Keratinocyte (primary cell): ENCODE data around the gene NAV3. TPM values are rescaled to one million over a fixed set of nuclear protein-coding genes. Genes with fewer than 3 reads are reported as not detected.

ENCODE experiments used
- DNase-seq: peaks from one replicate; pipeline ENCODE4 v3.0.0-alpha.2; 2011; ENCODE audit warnings: low read depth, missing footprints, low spot score
- FAIRE-seq: peaks from 2 replicates; lab custom pipeline; 2011; peaks lifted over from hg19 to GRCh38; lab: Jason Lieb, UNC
- H2AFZ ChIP-seq: 2 replicates; pipeline ENCODE4 v1.6.0; 2012; ENCODE audit warnings: low read length, control low read depth, inconsistent platforms; ENCODE audit not compliant: control insufficient read depth
- H3K27ac ChIP-seq: 2 replicates; pipeline ENCODE4 v1.5.1; 2011; ENCODE audit warnings: low read length; ENCODE audit not compliant: control insufficient read depth, insufficient read depth
- H3K27me3 ChIP-seq: 3 replicates; pipeline ENCODE4 v1.6.0; 2011; ENCODE audit warnings: low read length; ENCODE audit not compliant: control insufficient read depth, insufficient read depth; ENCODE audit errors: extremely low read depth
- H3K36me3 ChIP-seq, 2 experiments: 2 replicates in 1 of 2; 3 replicates in 1 of 2; pipeline ENCODE4 v1.5.1; 2011; ENCODE audit warnings: low read length in 2 of 2, mild to moderate bottlenecking in 1 of 2; ENCODE audit not compliant: control insufficient read depth in 2 of 2, insufficient read depth in 2 of 2; ENCODE audit errors: extremely low read depth in 1 of 2
- H3K4me1 ChIP-seq: 3 replicates; pipeline ENCODE4 v1.5.1; 2011; ENCODE audit warnings: low read length; ENCODE audit not compliant: control insufficient read depth, insufficient read depth; ENCODE audit errors: extremely low read depth
- H3K4me2 ChIP-seq: 3 replicates; pipeline ENCODE4 v1.6.0; 2011; ENCODE audit warnings: low read depth, low read length; ENCODE audit not compliant: control insufficient read depth, insufficient read depth; ENCODE audit errors: extremely low read depth
- H3K4me3 ChIP-seq, 3 experiments: fragments of 200-600 bp in 1 of 3; sonication (generic) in 1 of 3; 2 replicates in 2 of 3; 3 replicates in 1 of 3; pipeline ENCODE4 v1.5.1; 2011 to 2016; ENCODE audit warnings: low read length in 3 of 3, mild to moderate bottlenecking in 3 of 3, control low read depth in 2 of 3, inconsistent platforms in 1 of 3, low read depth in 1 of 3, mixed read lengths in 1 of 3, mixed run types in 1 of 3, moderate library complexity in 1 of 3; ENCODE audit not compliant: control insufficient read depth in 2 of 3, insufficient read depth in 2 of 3; ENCODE audit errors: extremely low read depth in 1 of 3
- H3K79me2 ChIP-seq: 2 replicates; pipeline ENCODE4 v1.6.0; 2012; ENCODE audit warnings: low read length; ENCODE audit not compliant: control insufficient read depth, insufficient read depth
- H3K9ac ChIP-seq: 3 replicates; pipeline ENCODE4 v1.6.0; 2011; ENCODE audit warnings: low read length; ENCODE audit not compliant: control insufficient read depth, insufficient read depth; ENCODE audit errors: extremely low read depth
- H3K9me1 ChIP-seq: 3 replicates; pipeline ENCODE4 v1.6.0; 2011; ENCODE audit warnings: low read length; ENCODE audit not compliant: control insufficient read depth, insufficient read depth; ENCODE audit errors: extremely low read depth
- H3K9me3 ChIP-seq: 2 replicates; pipeline ENCODE4 v1.5.1; 2012; ENCODE audit warnings: low read depth, low read length; ENCODE audit not compliant: control insufficient read depth
- H4K20me1 ChIP-seq: 3 replicates; pipeline ENCODE4 v1.6.0; 2011; ENCODE audit warnings: low read length; ENCODE audit not compliant: control insufficient read depth, insufficient read depth; ENCODE audit errors: extremely low read depth
- CTCF ChIP-seq, 3 experiments: IDR thresholded peaks in 1 of 3; conservative IDR thresholded peaks in 1 of 3; optimal IDR thresholded peaks in 1 of 3; 2 replicates in 2 of 3; 3 replicates in 1 of 3; pipeline versions ENCODE3 to v1.5.1; 2011; ENCODE audit warnings: low read length in 3 of 3, mild to moderate bottlenecking in 3 of 3, moderate library complexity in 2 of 3, control low read depth in 1 of 3, inconsistent platforms in 1 of 3; ENCODE audit not compliant: insufficient read depth in 2 of 3; ENCODE audit errors: extremely low read depth in 1 of 3
- EZH2 ChIP-seq: IDR thresholded peaks from one replicate; pipeline ENCODE4 v1.6.1; 2012; ENCODE audit warnings: inconsistent platforms, mild to moderate bottlenecking, low read length, moderate library complexity
- dilution Hi-C: fragments of 300-500 bp; cut with MboI; formaldehyde crosslinking; loops from one replicate; pipeline ENCODE4 v1.7.0; 2020; ENCODE audit warnings: low sequenced_read_pairs; ENCODE audit not compliant: extremely low pct_ligation_motif_present
- polyA plus RNA-seq, 5 experiments: library from polyadenylated mRNA; depleted of rRNA in 3 of 5; stranded (reverse) in 3 of 5; stranded (forward) in 1 of 5; unstranded in 1 of 5; fragments of >200 nt; gene quantifications; 1 replicate in 1 of 5; 2 replicates in 3 of 5; 3 replicates in 1 of 5; pipeline versions ENCODE4 v1.2.1 to v1.2.3, GENCODE V29; 2011 to 2012; ENCODE audit warnings: missing spikeins in 2 of 5, low read depth in 1 of 5, low replicate concordance in 1 of 5

NAV3 gene
- polyA plus RNA-seq, 1 donor (not counting 4 experiments of a cell fraction or from before 2014, with no cell fraction given) = 22.6 TPM

GRCh38 chr12:77993658-77994057, 163.0 kb downstream of the NAV3 start:
- DNase-seq = no peak
- Histone ChIP-seq H4K20me1 (no peaks in the 10 kb centered on the region), H3K4me1 (peaks cover 13% of the 10 kb centered on the region), H3K4me2 (no peak overlapping the region), H3K27ac (no peak overlapping the region), H3K79me2 (peaks cover 3% of the 10 kb centered on the region), H2AFZ (no peak overlapping the region), H3K4me3 (no peak overlapping the region), H3K27me3 (no peaks in the 10 kb centered on the region), H3K9ac (no peak overlapping the region), H3K9me3 (peaks cover 3% of the 10 kb centered on the region), H3K9me1 (no peaks in the 10 kb centered on the region), H3K36me3 (peaks cover 3 to 4% of the 10 kb centered on the region in 2 experiments)
- dilution Hi-C loops = no loop called here
- FAIRE-seq = no peak
- TF ChIP-seq CTCF (optimal IDR thresholded peaks at IDR 0.05 in 1 of 3, IDR thresholded peaks at IDR 0.05 in 1 of 3, conservative IDR thresholded peaks at IDR 0.05 in 1 of 3; ENCODE audit: extremely low read depth in 1 of 3, insufficient read depth in 2 of 3, low read length in 3 of 3) = no peak
- TF ChIP-seq EZH2 = no peak

GRCh38 chr12:77995436-77996167, 164.9 kb downstream of the NAV3 start:
- Histone ChIP-seq H3K9me1 (no peaks in the 10 kb centered on the region), H3K4me3 (no peak overlapping the region), H3K27me3 (no peaks in the 10 kb centered on the region), H2AFZ (no peak overlapping the region), H3K27ac (no peak overlapping the region), H3K36me3 (peaks cover 0 to 2% of the 10 kb centered on the region in 2 experiments), H3K4me2 (no peak overlapping the region), H3K79me2 (no peaks in the 10 kb centered on the region), H3K9me3 (no peaks in the 10 kb centered on the region), H3K9ac (no peak overlapping the region), H3K4me1 (peaks cover 10% of the 10 kb centered on the region), H4K20me1 (no peaks in the 10 kb centered on the region)
- peak; percentile 96 for FAIRE-seq
- dilution Hi-C loops = no loop called here
- TF ChIP-seq EZH2 (no peak), CTCF (optimal IDR thresholded peaks at IDR 0.05 in 1 of 3, IDR thresholded peaks at IDR 0.05 in 1 of 3, conservative IDR thresholded peaks at IDR 0.05 in 1 of 3; ENCODE audit: extremely low read depth in 1 of 3, insufficient read depth in 2 of 3, low read length in 3 of 3) (no peak)
- DNase-seq = peak; percentile 44
